Stimulated activated CD4-positive, alpha-beta T cell treated with anti-CD3 and anti-CD28 coated beads, TNF-alpha, amount 100 ng/mL, for 24 hours (primary cell): ENCODE measurements around the gene IGF1R.
"Not testable (repeated sequence)": the region's sequence is repeated elsewhere in the genome, so short reads cannot be mapped to it uniquely, and the experiment has no call there.

Experiments
- DNase-seq, 3 experiments: peaks; one replicate each; pipeline ENCODE4 v3.0.0-alpha.2; 2020; ENCODE audit warnings: low read depth in 3 of 3

The IGF1R gene

DNA sequence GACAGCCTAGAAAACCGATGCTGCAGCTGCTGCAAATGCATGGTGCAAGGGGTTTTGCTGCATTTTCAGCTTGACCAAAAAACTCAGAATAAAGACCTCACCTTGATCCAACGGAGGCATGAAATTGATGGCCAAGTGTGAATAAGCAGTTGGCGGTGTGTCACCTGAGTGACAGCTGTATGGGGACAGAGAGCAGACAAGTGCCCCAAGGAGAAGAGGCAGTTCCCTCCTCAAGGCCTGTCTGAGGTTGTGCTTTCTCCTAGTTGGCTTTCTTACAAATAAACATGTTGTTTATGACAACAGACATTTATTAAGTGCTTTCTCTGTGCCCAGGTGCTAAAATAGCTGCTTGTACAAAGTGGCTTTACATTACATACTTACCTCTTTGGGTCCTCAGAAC lies 349.0 kb downstream of the IGF1R start:
- DNase-seq: no peak

DNA sequence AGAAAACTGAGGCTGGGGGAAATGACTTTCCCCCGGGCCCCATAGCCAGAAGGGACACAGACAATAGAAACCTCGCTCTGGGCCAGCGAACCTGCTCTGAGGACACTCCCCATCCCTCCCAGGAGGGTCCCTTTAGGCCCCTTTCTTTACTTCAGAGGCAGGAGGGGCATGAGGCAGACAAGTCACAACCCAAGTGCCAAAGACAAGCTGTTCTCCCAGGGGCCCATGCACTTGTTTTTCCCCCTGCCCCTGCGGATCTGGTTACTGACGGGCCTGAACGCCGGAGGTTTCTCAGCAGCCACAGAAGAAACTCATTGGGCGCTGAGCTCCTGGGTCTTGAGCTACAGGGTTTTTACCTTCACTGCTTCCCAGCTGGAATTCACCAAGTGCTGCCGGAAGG lies 349.4 kb downstream of the IGF1R start:
- DNase-seq: no peak

GRCh38 chr15:98998279-98998678 lies 349.9 kb downstream of the IGF1R start:
- no peak for DNase-seq

DNA sequence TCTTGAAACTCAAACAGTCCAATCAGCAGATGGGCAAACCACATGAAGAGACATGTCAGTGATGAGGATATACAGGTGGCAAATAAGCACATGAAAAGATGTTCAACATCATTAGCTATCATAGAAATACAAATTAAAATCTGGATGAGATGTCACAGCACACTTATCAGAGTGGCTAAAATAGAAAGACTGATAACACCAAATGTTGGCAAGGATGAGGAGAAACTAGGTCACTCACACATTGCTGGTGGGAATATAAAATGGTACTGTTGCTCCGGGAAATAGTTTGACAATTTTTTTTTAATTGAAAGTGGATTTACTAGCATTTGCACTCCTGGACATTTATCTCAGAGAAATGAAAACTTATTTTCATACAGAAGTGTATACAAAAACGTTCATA lies 350.9 kb downstream of the IGF1R start:
- DNase-seq: no peak

GRCh38 chr15:99002226-99002625 lies 353.9 kb downstream of the IGF1R start:
- DNase-seq: no peak

- not testable (repeated sequence) for DNase-seq
These were observed 355.0 kb downstream of the IGF1R start for GRCh38 chr15:99003317-99003716.

- not testable (repeated sequence) for DNase-seq
These were observed 356.9 kb downstream of the IGF1R start for GRCh38 chr15:99004998-99005974.

DNA sequence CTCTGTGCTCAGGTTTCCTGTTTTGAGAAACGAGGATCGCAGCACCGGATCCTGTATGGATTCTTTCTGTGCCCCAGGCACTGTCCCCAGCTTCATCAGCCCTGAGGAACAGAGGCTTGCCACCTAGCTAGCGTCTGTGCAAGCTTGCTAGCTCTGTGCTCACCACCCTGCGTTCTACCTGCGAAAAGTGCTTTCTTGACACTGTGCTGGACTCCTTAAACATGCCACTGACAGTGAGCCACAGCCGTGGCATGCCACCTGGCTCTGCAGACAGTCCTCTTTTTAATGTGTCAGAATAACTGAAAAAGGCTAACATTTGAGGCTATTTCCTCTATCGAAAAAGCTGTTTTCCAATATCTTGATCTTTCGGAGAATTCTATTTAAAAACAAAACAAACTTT lies 357.8 kb downstream of the IGF1R start:
- no peak for DNase-seq

DNA sequence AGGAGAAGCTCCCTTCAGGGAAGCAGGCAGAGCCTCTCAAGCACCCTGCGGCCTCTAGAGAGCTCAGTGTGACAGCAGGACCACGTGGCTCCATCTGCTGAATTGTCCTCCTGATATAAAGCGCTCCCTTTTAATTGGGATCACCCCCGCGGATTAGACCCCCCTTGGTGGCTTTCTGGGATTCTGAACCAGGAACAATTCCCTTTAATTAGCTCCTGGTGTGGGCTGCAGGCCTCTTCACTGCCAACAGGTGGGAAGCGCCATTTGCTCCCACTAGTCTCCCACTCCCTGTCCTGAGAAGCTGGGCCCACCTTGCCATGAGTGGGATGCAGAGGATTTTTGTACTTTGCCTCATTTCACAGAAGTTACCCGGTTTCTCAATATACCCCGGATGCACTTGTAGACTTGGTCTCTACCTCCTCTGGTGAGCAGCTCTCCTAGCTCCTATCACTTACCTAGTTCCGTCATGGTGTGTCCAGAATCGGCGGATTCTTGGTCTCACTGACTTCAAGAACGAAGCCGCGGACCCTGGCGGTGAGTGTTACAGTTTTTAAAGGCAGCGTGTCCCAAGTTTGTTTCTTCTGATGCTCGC lies 358.7 kb downstream of the IGF1R start:
- no peak for DNase-seq

DNA sequence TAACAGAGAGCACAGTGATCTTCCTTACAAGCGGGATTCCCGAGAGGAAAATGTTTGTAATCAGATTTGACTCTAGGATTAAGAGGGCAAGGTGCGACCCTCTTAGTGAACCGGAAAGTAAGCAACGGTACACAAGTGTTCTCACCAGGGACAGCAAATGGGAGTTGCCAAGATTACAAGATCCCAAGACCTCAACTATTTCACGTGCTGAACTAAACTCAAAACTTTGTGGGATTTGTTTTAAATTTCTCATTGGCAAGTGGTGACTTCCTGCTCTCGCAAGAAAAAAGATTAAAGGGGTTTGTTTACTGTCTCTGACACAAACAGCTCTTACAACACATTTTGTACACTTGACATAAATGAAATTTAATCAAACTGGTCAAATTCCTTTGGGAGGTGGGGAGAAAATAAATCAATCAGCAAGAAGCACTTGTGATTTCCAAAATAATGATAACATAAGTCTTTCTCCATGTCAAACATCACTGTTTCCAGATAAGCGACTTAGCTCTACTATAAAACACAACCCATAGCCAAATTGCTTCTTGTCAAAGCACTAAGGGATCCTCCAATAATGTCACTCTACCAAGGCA lies 361.5 kb downstream of the IGF1R start:
- no peak for DNase-seq

- no peak for DNase-seq
These were observed 362.4 kb downstream of the IGF1R start for GRCh38 chr15:99010768-99011167.
